Hepatic stellate cell (primary cell): ENCODE results near the gene TBC1D2B.
"Not testable (repeated sequence)": the region's sequence is repeated elsewhere in the genome, so short reads cannot be mapped to it uniquely, and the experiment has no call there.

ENCODE experiments used
- DNase-seq: peaks from one replicate; pipeline ENCODE4 v3.0.0; 2011; ENCODE audit warnings: low spot score

Gene TBC1D2B

DNA sequence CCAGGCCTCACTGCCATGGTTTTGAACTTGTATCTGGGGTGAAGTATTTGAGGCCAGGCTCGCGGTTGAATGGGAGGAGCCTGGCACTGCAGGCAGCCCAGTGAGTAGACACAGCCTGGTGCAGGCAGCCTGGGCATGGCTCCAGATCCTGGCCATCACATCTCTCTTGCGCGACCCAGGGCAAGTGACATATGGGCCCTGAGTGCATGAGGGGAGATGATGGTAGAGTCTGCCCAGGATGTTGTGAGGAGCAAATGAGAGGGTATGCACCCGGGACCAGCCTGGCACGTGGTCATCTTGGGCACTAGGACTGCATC is 103.5 kb downstream of the TBC1D2B start:
- peak; percentile 65 for DNase-seq

DNA sequence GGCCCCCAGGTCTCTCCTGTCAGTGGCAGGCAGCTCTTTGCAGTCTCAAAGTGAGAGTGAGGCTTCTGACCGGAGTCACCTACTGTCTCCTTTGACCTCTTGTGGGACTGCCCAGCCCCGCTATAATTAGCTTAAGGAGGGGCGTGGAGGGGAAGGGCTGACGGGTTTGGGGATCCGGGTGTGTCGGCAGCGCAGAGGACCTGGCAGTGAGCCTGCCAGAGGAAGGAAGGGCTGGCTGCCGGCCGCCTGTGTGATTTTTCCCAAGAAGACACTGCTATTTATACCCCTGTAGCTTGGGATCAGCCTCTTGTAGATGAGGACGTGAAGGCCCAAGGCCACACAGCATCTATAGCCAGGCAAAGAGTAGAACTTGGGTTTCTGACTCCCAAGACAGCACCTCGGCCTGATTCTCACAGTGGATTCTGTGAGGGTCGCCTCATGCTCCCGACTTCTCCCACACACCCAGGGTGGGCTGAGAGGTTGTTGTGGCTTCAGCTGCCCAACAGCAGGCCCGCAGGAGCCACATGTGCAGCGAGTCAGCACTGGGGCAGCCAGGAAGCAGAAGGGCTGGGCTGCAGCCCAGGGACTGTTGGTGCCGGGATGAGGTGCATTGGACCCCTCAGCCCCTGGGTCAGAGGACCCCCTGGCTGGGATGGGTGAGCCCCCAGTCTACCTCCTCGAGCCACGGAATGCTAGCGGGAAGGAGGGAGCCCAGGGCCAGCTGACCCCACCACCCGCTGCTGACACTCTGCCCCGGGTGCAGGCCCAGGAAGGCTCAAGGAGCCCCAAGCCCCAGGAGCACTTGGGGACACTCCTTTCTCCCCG is 104.0 kb downstream of the TBC1D2B start:
- not testable (repeated sequence) for DNase-seq

DNA sequence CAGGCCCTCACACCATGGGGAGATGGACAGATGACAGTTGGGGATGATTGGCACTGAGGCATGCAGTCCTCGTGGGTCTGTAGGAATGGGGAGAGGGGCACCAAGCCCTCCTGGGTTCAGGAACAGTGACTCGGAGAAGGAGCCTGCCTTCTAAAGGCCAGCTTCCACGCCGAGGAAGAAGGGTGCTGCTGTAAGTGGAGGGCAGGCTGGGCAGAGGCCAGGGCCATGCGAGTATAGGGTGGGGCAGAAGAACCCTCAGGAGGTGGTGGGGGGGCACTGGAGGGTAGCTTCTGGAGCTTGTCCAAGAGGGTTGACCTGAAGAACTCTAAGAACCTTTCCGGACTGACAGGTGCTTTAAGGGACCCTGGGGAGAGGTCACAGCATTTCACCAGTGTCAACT is 104.8 kb downstream of the TBC1D2B start:
- not testable (repeated sequence) for DNase-seq

DNA sequence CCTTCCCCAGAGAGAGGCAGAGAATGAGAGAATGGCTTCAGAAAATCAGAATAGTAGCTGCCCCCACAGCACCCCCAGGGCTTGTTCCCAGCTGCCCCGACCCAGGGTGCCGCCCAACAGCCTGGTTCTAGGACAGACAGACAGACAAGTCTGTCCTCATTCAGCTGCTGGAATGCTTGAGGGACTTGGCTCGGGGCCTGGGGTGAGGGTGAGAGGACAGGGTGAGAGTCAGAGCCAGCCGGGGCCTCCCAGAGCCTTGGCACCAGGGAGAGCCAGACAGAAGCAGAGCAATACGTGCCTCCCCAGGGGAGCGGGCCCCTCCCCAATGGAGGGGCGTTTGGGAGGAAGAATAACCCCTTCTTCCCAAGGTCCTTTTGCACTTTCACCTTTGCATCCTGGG is 105.6 kb downstream of the TBC1D2B start:
- not testable (repeated sequence) for DNase-seq

DNA sequence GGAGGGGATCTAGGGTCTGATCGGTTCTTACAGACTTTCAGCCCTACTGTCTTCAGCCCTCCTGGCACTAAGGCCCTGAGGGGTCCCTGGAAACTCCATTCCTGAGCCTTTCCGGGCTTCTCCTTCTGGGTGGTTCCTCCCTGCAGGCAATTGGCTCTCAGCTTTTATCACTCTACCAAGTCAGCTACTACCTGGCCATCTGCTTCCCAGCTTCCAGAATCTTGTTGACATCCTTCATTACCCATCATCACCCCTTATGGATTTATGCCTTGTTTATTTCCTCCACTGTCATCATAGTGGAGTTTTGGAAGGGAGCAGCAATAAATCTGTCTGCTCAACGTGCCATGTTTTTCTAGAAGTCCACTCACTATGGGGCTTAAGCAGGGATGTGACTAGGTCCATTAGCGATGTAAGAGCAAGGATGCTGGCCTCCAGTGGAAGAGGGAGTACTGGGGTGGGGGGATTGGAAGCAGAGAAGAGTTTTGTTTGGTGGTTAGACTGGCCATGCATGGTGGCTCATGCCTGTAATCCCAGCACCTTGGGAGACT is 106.6 kb downstream of the TBC1D2B start:
- not testable (repeated sequence) for DNase-seq

DNA sequence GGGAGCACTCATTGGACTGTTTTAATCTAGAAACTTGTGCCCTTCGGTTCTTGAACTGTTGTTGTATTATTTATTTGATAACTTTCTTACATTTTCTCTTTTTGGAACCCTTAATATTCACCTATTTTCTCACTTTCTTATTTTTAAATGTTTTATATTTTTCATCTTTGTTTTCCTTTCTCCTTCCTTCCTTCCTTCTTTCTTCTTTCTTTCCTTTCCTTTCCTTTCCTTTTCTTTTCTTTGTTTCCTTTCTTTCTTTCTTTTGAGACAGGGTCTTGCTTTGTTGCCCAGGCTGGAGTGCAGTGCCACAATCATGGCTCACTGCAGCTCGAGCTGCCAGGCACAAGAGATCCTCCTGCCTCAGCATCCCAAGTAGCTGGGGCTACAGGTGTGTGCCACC is 108.5 kb downstream of the TBC1D2B start:
- no peak for DNase-seq

DNA sequence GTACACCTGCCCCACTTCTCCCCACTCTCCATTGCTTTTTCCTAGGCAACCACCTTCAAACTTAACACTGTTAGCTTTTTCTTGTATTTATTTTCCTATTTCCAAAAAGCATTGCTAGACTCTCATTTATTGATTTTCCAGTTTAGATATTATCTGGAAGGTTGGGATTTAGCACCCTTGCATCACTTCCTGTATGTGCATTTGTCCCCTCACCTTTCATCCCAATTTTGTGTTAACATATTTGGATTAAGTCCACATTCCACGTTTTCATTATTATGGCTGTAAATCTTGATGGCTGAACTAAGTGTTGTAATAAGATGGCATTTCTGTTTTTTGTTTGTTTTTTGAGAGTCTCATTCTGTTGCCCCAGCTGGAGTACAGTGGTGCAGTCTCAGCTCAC is 109.7 kb downstream of the TBC1D2B start:
- DNase-seq = no peak

DNA sequence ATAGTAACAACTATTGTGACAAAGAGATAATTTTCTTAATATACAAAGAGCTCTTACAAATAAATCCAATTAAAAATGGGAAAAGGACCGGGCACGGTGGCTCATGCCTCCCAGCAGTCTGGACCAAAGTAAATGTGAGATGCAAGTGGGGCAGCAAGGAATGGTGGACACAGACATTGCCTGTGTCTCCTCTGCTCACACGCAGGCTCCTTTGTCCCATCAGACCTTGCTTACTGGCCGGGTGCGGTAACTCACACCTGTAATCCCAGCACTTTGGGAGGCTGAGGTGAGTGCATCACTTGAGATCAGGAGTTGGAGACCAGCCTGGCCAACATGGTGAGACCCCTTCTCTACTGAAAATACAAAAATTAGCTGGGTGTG is 110.3 kb downstream of the TBC1D2B start:
- not testable (repeated sequence) for DNase-seq

DNA sequence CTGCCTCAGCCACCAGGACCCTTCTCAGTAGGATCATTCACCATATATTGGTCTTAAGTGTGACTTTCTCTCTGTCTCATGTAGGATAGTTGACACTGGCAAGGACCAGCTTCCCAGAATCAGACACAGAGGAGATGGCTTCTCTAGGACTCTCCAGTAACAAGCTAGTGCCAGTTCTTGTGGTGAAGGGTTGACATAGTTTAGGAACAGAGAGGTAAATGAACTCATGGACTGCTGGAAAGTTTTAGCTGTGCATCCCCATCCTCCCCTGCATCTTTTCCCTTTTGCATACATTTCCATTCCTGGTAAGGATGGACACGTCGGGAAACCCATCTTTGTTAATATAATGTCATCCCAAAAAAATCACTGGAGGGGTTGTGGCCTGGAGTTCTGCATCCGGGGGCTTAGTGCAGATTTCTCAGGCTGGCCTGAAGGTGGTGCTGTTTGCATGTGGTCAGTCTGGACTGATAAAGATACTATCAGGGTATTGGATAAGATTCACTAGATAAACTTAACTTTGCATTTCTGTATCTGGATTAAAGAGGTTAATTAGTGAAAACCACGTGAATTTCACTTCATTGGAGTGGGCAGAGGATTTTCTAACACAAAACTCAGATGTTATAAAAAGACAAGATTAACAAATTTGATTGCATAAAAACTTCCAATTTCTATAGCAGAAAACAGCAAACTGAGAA is 110.8 kb downstream of the TBC1D2B start:
- DNase-seq = peak; percentile 78

DNA sequence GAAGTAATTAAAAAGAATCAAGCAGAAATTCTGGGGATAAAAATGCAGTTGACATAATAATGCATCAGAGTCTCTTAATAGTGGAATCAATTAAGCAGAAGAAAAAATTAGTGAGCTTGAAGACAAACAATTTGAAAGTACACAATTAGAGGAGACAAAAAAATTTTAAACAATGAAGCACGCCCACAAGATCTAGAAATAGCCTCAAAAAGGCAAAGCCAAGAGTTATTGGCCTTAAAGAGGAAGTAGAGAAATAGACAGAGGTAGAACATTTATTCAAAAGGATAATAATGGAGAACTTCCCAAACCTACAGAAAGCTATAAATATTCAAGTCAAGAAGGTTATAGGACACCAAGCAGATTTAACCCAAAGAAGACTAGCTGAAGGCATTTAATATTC is 113.3 kb downstream of the TBC1D2B start:
- no peak for DNase-seq

DNA sequence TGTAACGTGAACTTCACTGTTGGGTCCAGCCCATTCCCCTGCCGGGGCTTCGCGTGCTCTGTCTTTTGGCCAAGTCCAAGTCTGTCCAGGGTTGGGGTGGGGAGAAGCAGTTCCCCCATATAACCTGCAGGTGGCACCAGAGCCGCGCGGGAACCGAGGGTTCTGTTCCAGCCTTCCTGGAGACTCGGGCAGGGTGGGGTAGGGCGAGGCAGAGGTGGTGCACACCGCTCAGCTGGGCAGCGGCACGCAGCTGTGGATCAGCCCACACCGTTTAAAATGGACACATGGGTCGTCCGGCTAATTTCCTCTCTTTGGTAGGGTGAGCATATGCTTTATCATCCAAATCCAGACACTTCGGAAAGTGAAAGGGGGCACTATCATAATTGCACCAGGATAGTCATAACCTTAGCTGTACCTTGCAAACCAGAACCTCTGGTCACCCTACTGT is 118.1 kb downstream of the TBC1D2B start:
- DNase-seq = peak; percentile 84

DNA sequence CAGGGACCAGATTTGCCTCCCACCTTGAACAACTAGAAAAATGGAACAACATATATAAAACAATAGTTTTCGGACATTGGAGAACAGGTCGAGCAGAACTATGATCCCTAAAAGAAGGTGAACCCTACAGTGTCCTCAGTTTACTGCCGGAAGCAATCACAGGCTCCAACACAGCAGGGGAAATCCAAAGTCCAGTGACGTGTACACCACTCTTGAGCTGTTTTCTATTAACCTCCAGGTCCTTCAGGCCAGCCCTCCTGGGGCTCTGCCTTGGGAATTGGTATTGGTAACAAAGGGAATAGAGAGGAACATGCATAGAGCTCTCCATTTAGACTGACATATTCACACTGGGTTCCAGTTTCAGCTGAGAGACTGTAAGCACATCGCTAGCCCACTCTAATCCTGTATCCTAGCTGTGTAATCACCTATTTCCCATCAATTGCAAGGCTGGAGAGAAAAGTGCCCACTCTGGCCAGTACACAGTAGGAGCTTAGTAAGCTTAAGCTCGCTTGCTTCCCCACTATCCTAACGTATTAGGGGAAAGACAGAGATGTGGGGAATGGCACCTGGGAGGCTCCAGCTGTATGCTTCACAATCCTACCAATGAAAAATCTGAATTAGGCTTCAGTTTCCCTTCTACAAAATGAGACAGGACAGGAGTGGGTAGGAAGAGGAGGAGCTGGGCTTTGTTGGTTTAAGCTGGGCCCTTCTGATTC is 118.6 kb downstream of the TBC1D2B start:
- not testable (repeated sequence) for DNase-seq

DNA sequence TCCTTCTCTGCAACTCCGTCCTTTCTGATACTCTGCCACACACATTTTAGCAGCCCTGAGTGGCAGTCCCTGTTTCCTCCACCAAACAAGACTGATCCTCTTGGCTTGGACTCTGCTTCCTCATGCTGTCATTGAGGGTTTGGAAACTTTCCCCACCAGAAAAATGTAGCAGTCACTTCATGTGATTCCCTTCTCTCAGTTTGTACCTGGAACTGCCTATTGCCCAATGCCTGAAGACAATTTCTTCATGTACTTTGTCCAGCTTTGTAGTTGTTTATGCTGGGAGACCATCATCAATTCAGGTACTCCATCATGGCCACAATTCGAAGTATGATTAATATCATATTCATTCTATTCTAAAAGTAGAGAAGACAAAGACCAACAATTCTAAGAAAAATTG is 119.5 kb downstream of the TBC1D2B start:
- not testable (repeated sequence) for DNase-seq

DNA sequence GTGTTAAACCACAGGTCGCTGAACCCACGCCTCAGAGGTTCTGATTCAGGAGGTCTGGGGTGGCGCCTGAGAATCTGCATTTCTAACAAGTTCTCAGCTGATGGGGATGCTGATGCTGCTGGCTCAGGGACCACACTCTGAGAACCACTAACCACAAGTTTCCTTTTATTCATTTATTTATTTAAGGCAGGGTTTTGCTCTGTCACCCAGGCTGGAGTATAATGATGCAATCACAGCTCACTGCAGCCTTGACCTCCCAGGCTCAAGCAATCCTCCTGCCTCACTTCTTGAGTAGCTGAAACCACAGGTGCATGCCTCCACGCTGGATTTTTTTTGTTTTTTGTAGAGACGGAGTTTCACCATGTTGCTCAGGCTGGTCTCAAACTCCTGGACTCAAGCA is 123.6 kb downstream of the TBC1D2B start:
- DNase-seq = not testable (repeated sequence)

DNA sequence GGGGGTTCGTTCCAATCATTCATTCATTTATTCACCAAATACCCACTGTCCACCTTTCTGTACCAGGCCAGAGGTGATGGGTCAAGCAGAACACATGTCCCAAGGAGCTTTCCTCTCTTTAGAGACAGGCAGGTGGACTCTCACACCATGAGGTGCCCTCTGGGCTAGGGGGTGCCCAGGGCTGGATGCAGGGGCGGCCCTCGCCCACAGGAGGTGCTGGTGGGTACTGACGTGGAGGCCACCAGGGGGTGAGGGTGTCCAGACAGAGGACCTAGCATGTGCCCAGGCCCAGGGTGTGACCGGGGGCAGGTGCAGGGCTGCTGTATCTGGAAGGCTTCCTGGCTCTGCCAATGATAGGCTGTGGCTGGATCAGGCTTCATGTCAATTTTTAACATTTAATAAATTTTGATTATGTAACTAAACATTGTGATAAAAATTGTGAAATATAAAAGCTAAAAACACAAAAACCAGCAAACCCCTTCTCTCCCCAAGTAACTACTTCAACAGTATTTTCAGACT is 124.5 kb downstream of the TBC1D2B start:
- DNase-seq = not testable (repeated sequence)

DNA sequence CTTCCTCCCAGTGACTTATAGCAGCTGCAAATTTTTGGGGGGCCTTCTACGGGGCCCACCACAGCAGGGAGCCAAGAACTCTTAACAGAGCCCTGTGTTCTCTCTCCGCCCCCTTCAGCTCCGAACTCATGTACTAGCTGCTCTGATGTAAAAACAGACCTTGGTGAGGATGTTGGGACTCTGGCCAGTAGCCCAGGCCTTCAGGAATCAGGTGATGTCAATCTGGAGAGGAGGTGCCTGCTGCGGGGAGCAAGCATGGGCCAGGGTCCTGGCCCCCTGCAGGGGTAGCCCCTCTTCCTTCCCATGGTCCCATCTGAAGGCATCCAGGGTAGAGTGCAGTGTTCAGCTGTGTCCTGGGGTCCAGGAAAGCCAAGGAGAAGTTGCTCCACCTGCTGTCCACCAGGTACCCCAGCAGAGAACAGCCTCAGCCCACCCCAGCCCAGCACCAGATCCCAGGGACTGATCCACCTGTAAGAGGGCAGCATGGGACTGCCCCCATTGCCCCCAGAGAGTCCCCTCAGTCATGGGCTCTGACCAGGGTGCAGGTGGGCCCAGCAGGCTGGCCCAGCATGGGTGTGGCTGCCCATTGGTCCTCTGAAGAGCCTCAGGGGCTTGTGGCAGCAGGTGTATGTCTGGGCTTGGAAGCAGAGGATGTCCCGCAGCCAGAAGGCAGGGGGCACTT is 126.3 kb downstream of the TBC1D2B start:
- DNase-seq = not testable (repeated sequence)

DNA sequence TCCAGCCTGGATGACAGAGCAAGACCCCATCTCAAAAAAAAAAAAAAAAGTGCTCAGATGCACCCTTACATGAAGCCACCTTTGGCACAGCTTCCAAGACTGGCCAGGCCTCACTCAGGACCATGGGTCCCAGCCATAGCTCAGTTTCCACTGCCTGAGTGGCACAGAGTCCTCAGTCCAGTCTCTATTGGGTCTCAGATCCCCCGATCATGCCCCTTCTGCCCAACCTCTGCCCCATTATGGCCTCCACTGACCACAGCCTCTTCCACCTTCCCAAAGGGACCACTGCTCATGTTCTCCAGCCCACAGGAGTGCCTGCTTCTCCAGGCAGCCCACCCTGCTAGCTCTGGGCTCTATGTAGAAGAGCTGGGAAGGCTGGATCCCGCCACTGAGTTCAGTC is 127.0 kb downstream of the TBC1D2B start:
- not testable (repeated sequence) for DNase-seq

DNA sequence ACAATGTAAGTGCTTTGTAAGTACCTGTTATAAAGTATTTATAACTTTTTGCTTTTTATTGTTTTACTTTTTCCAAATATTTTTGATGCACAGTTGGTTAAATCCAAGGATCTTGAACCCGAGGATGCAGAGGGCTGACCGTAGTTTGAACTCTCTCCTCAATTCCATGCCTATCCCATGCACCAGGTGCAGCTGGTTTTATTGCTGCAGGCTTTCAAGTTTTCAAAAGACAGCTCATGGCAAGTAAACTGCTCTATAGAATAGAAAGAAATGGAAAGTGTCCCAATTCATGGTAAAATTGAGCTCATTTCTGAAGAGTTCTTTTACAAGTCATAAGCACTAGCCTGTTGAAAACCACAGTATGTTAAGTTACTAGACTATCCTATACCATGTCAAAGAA is 131.9 kb downstream of the TBC1D2B start:
- DNase-seq = no peak
